Parathyroid adenoma (tissue), 2 donors: Measurements from ENCODE around the gene EXTL2.

Experiments
- H2AFZ ChIP-seq: fragments of 300-600 bp; sonication (generic); one replicate; pipeline ENCODE4 v1.7.0; 2017; ENCODE audit warnings: antibody characterized with exemption, mild to moderate bottlenecking
- H3K27ac ChIP-seq: fragments of 300-600 bp; sonication (generic); one replicate; pipeline ENCODE4 v1.7.0; 2017
- H3K27me3 ChIP-seq: fragments of 300-600 bp; sonication (generic); one replicate; pipeline ENCODE4 v1.7.0; 2017; ENCODE audit warnings: low read length; ENCODE audit not compliant: control insufficient read depth, insufficient read depth
- H3K36me3 ChIP-seq: fragments of 300-600 bp; sonication (generic); one replicate; pipeline ENCODE4 v1.7.0; 2017; ENCODE audit warnings: low read length; ENCODE audit not compliant: control insufficient read depth, insufficient read depth
- H3K4me1 ChIP-seq: fragments of 300-600 bp; sonication (generic); one replicate; pipeline ENCODE4 v1.7.0; 2017; ENCODE audit warnings: control low read depth
- H3K4me2 ChIP-seq: fragments of 300-600 bp; sonication (generic); one replicate; pipeline ENCODE4 v1.7.0; 2017; ENCODE audit warnings: low read length
- H3K4me3 ChIP-seq: fragments of 300-600 bp; sonication (generic); one replicate; pipeline ENCODE4 v1.7.0; 2017; ENCODE audit warnings: low read depth, low read length
- H3K79me2 ChIP-seq: fragments of 300-600 bp; sonication (generic); one replicate; pipeline ENCODE4 v1.7.0; 2017; ENCODE audit warnings: control low read depth
- H3K9ac ChIP-seq: fragments of 300-600 bp; sonication (generic); one replicate; pipeline ENCODE4 v1.7.0; 2017; ENCODE audit warnings: mild to moderate bottlenecking
- H3K9me3 ChIP-seq: fragments of 300-600 bp; sonication (generic); one replicate; pipeline ENCODE4 v1.7.0; 2017; ENCODE audit warnings: low read length; ENCODE audit not compliant: control insufficient read depth
- TF ChIP-seq, protein P1 (sequence below): fragments of 300-600 bp; sonication (generic); IDR thresholded peaks from one replicate; pipeline ENCODE4 v1.7.0; 2017; ENCODE audit warnings: antibody characterized with exemption, mild to moderate bottlenecking
- donor health status: primary hyperparathyroidism.

EXTL2 gene

DNA sequence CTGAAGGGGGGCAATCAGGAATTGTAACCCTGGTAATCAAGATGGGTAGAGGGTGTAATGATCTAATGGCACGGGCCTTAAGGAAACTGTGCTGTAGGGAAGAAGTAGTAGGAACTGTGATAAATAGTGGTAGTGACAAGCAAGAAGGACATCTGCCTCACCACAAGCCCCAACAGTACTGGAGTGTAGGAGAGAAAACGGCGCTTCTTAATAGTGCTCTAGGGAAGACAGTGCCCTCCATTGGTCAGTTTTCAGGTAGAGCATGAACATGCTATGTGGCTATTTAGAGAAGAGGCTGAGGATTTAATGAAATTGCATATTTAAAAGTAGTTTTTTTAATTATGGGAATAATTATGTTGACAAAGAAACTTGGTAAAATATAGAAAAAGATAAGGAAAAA lies 33.5 kb upstream of the EXTL2 start:
- Histone ChIP-seq H3K4me2 (no peak overlapping the region), H2AFZ (no peak overlapping the region), H3K9me3 (no peaks in the 10 kb centered on the region), H3K27ac (no peak overlapping the region), H3K4me1 (no peaks in the 10 kb centered on the region), H3K27me3 (no peaks in the 10 kb centered on the region), H3K9ac (no peak overlapping the region), H3K36me3 (no peaks in the 10 kb centered on the region), H3K4me3 (no peak overlapping the region), H3K79me2 (no peaks in the 10 kb centered on the region)
- TF ChIP-seq, protein P1, sequence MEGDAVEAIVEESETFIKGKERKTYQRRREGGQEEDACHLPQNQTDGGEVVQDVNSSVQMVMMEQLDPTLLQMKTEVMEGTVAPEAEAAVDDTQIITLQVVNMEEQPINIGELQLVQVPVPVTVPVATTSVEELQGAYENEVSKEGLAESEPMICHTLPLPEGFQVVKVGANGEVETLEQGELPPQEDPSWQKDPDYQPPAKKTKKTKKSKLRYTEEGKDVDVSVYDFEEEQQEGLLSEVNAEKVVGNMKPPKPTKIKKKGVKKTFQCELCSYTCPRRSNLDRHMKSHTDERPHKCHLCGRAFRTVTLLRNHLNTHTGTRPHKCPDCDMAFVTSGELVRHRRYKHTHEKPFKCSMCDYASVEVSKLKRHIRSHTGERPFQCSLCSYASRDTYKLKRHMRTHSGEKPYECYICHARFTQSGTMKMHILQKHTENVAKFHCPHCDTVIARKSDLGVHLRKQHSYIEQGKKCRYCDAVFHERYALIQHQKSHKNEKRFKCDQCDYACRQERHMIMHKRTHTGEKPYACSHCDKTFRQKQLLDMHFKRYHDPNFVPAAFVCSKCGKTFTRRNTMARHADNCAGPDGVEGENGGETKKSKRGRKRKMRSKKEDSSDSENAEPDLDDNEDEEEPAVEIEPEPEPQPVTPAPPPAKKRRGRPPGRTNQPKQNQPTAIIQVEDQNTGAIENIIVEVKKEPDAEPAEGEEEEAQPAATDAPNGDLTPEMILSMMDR = no peak

DNA sequence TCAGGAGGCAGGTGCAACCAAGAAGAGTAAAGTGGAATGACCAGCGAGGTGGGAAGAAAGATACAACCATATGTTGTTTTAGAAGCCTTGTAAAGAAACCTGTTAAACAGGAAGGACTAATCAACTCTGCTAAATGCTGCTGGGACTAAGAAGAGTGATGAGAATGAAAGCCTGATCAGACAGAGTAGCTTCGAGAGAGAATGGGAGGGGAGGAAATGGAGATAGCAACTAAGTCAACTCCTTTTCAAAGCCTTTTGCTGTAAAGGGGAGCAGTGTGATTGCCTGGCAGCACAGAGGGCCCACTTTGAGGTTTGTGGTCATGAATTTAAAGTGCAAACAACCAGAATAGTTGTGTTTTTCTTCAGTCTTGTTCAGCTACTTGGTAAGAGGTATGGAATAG lies 32.6 kb upstream of the EXTL2 start:
- Histone ChIP-seq H3K27ac (no peak overlapping the region), H3K9me3 (no peaks in the 10 kb centered on the region), H3K9ac (no peak overlapping the region), H3K27me3 (no peaks in the 10 kb centered on the region), H2AFZ (no peak overlapping the region), H3K4me3 (no peak overlapping the region), H3K79me2 (no peaks in the 10 kb centered on the region), H3K4me2 (no peak overlapping the region), H3K36me3 (no peaks in the 10 kb centered on the region), H3K4me1 (no peaks in the 10 kb centered on the region)
- TF ChIP-seq, protein P1 = no peak

DNA sequence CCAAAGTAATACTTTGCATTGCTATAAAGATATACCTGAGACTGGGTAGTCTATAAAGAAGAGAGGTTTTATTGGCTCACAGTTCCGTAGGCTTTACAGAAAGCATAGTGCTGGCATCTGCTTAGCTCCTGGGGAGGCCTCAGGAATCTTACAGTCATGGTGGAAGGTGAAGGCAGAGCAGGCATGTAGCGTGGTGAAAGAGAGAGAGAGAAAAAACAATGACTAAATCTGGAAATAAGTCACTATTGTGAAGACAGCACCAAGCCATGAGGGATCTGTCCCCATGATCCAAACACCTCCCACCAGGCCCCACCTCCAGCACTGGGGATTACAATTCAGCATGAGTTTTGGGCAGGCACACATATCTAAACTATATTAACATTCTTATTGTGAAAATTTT lies 31.6 kb upstream of the EXTL2 start:
- no peak overlapping the region for H3K27ac ChIP-seq
- no peak overlapping the region for H3K9ac ChIP-seq
- H3K4me2 ChIP-seq = no peak overlapping the region
- H3K4me3 ChIP-seq = no peak overlapping the region
- no peaks in the 10 kb centered on the region for H3K27me3 ChIP-seq
- no peaks in the 10 kb centered on the region for H3K9me3 ChIP-seq
- H3K36me3 ChIP-seq = no peaks in the 10 kb centered on the region
- H2AFZ ChIP-seq = no peak overlapping the region
- H3K79me2 ChIP-seq = no peaks in the 10 kb centered on the region
- TF ChIP-seq, protein P1 = no peak
- no peaks in the 10 kb centered on the region for H3K4me1 ChIP-seq

DNA sequence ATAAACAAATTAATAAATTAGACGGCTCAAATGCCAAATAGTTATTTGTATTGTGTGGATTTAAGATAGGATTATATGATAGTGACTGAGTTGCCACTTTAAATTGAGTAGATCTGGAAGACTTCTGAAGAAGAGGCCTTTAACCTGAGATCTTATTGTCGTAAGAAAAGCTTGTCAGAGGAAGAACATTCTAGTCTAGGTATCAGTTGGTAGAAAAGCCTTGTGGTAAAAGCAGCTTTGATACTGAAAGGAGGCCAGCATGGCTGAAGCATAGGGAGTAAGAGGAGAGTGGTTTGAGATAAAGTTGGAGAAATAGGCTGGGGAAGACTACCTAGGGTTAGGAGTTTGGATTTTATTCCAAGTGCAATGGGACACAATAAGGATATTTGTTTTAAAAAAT lies 30.3 kb upstream of the EXTL2 start:
- no peak overlapping the region for H3K9ac ChIP-seq
- H3K27me3 ChIP-seq = no peaks in the 10 kb centered on the region
- no peak overlapping the region for H2AFZ ChIP-seq
- H3K4me3 ChIP-seq = no peak overlapping the region
- H3K4me1 ChIP-seq = no peaks in the 10 kb centered on the region
- TF ChIP-seq, protein P1 = no peak
- H3K4me2 ChIP-seq = no peak overlapping the region
- no peaks in the 10 kb centered on the region for H3K79me2 ChIP-seq
- H3K27ac ChIP-seq = no peak overlapping the region
- no peaks in the 10 kb centered on the region for H3K9me3 ChIP-seq
- no peaks in the 10 kb centered on the region for H3K36me3 ChIP-seq

DNA sequence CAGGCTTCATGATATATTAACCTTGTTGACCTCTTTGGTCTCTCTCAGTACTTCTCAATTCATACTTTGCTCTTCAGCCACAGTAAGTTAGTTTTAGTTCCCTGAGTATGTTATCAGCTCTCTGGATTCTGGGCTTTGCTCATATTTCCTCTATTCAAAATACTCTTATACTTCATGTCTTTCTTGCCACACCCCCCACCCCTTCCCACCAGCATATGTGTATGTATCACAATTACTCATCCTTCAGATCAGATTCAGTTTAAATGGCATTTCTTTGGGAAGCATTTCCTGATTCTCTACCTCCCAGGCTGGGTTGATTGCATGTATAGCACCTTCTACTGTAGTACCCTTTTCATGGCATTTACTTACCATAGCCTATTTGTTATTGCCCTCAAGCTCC lies 29.6 kb upstream of the EXTL2 start:
- Histone ChIP-seq H3K9me3 (no peaks in the 10 kb centered on the region), H3K27ac (no peak overlapping the region), H3K36me3 (no peaks in the 10 kb centered on the region), H3K4me1 (no peaks in the 10 kb centered on the region), H2AFZ (no peak overlapping the region), H3K79me2 (no peaks in the 10 kb centered on the region), H3K9ac (no peak overlapping the region), H3K4me2 (no peak overlapping the region), H3K27me3 (no peaks in the 10 kb centered on the region), H3K4me3 (no peak overlapping the region)
- TF ChIP-seq, protein P1 = no peak
